Lower leg skin (tissue), 3 donors: ENCODE measurements around the gene TAMM41.

ENCODE experiments used
- POLR2A ChIP-seq, 2 donors: fragments of 450-650 bp; IDR thresholded peaks; one replicate each; pipeline ENCODE4 v1.6.1; 2016 to 2017; ENCODE audit warnings: antibody characterized with exemption in 2 of 2, mild to moderate bottlenecking in 1 of 2, moderate library complexity in 1 of 2
- TF ChIP-seq, protein P1 (sequence below), 3 donors: fragments of 450-650 bp; IDR thresholded peaks; one replicate each; pipeline ENCODE4 v1.5.1; 2016; ENCODE audit warnings: antibody characterized with exemption in 3 of 3, mild to moderate bottlenecking in 3 of 3, moderate library complexity in 2 of 3

DNA sequence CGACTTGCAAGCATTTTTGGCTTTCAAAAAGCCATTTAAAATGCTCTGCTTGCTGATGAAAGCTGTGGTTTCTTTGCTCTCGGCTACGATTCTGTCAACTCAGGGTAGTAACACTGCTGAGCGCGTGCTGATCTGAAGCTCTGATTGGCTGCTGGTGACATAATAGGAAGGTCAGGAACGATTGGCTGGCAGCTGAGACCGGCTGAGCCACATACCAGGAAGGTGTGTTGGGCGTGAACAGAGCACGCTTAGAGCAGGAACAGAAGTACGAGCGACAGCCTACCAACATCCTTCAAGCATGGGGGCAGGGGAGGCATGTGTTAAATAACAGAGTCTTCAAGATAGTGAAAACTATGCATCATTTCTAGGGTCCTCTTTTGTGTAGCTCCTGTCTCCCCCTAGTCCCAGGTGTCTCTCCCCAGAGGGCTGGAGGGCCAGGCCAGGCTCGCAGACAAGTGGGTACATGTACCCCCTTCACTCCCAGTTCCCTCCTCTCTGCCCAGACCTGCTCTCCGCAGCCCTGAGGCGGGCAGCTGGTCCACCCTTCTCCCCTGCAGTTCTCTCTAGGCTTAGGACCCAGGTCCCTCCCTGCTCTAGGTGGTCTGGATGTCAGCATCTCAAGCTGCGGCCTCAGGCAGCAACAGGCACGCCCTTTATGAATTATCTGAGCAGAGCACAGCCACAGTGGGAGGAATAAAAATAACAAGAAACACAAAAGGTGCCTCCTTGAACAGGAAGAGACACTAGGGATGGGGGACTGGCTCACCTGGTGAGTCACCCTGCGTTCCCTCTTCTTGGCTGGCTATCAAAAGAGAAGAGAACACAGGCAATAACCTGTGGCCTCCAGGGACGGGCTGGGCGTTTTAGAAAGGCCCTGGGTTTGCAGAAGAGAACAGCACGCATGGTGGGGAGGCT is 76.0 kb downstream of the TAMM41 start:
- no peak for TF ChIP-seq POLR2A (IDR thresholded peaks at IDR 0.05)
- TF ChIP-seq, protein P1, sequence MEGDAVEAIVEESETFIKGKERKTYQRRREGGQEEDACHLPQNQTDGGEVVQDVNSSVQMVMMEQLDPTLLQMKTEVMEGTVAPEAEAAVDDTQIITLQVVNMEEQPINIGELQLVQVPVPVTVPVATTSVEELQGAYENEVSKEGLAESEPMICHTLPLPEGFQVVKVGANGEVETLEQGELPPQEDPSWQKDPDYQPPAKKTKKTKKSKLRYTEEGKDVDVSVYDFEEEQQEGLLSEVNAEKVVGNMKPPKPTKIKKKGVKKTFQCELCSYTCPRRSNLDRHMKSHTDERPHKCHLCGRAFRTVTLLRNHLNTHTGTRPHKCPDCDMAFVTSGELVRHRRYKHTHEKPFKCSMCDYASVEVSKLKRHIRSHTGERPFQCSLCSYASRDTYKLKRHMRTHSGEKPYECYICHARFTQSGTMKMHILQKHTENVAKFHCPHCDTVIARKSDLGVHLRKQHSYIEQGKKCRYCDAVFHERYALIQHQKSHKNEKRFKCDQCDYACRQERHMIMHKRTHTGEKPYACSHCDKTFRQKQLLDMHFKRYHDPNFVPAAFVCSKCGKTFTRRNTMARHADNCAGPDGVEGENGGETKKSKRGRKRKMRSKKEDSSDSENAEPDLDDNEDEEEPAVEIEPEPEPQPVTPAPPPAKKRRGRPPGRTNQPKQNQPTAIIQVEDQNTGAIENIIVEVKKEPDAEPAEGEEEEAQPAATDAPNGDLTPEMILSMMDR (IDR thresholded peaks at IDR 0.05), result no peak
